ENCODE results near the gene CFP. TPM values are rescaled to one million over a fixed set of nuclear protein-coding genes. Genes with fewer than 3 reads are reported as not detected.

Gene CFP
- total RNA-seq, 3 donors from 2014 or later: 0.96 to 4.0 (median 2.9) TPM

GRCh38 chrX:47576021-47576898, 53.5 kb downstream of the CFP start:
- no peak for ATAC-seq
- no peaks in the 10 kb centered on the region for H3K9me3 ChIP-seq
- H3K36me3 ChIP-seq (ENCODE audit: low read depth): no peaks in the 10 kb centered on the region
- intact Hi-C loops (cut with DNase I, micrococcal nuclease): no loop called here
- no peak overlapping the region for H3K4me3 ChIP-seq
- DNase-seq: no peak
- TF ChIP-seq CTCF (IDR thresholded peaks at IDR 0.05): no peak
- peaks cover 6% of the 10 kb centered on the region for H3K4me1 ChIP-seq (ENCODE audit: low read depth)

- ATAC-seq (no peak), DNase-seq (peak in 1 of 3 donors; percentile 52)
- H3K4me3 ChIP-seq: no peak overlapping the region
- intact Hi-C loops (cut with DNase I, micrococcal nuclease): no loop called here
- no peaks in the 10 kb centered on the region for H3K9me3 ChIP-seq
- H3K4me1 ChIP-seq (ENCODE audit: low read depth): peaks cover 6% of the 10 kb centered on the region
- H3K36me3 ChIP-seq (ENCODE audit: low read depth): no peaks in the 10 kb centered on the region
- no peak for TF ChIP-seq CTCF (IDR thresholded peaks at IDR 0.05)
These were observed 55.0 kb downstream of the CFP start for GRCh38 chrX:47574547-47575301.

- ATAC-seq (peak; percentile 26), DNase-seq (no peak)
- Histone ChIP-seq H3K36me3 (ENCODE audit: low read depth) (no peaks in the 10 kb centered on the region), H3K4me3 (no peak overlapping the region), H3K4me1 (ENCODE audit: low read depth) (peaks cover 6% of the 10 kb centered on the region), H3K9me3 (no peaks in the 10 kb centered on the region)
- TF ChIP-seq CTCF (IDR thresholded peaks at IDR 0.05): no peak
- intact Hi-C loops (cut with DNase I, micrococcal nuclease): no loop called here
These were observed 55.6 kb downstream of the CFP start for GRCh38 chrX:47574076-47574546.

GRCh38 chrX:47573341-47574075, 56.2 kb downstream of the CFP start:
- intact Hi-C loops (cut with DNase I, micrococcal nuclease): no loop called here
- Histone ChIP-seq H3K9me3 (no peaks in the 10 kb centered on the region), H3K4me3 (no peak overlapping the region), H3K36me3 (ENCODE audit: low read depth) (no peaks in the 10 kb centered on the region), H3K4me1 (ENCODE audit: low read depth) (peaks cover 6% of the 10 kb centered on the region)
- peak; percentile 42 to 63 (median 60) for DNase-seq
- peak; percentile 73 for ATAC-seq
- no peak for TF ChIP-seq CTCF (IDR thresholded peaks at IDR 0.05)

Small RNAs within 50 kb of the gene (microRNA-seq; reads per million reads assigned to microRNA genes)
- not detected for gene MIR4769

Other genes with a start within 250 kb of the CFP start
- gene ZNF41, start 146.7 kb downstream of the CFP start, total RNA-seq: 10 to 100 TPM in 2 of 3 donors, 1 to 10 TPM in 1; 9.4 to 14.0 (median 12.0) TPM
- gene ARAF, start 68.7 kb downstream of the CFP start, total RNA-seq: 100 to 1,000 TPM in 1 of 3 donors, 10 to 100 TPM in 2; 82.1 to 108 (median 90.1) TPM
- gene TIMP1, start 47.5 kb downstream of the CFP start, total RNA-seq: 100 to 1,000 TPM in 1 of 3 donors, 10 to 100 TPM in 2; 25.4 to 143 (median 96.9) TPM
- 1 to 10 TPM in 2 of 3 donors, under 1 TPM in 1; 0.78 to 4.1 (median 1.6) TPM for gene SYN1, start 10.1 kb downstream of the CFP start, total RNA-seq
- gene ELK1, start 20.6 kb upstream of the CFP start, total RNA-seq: 10 to 100 TPM; 24.5 to 28.2 (median 25.8) TPM
- 100 to 1,000 TPM in 1 of 3 donors, 10 to 100 TPM in 2; 83.1 to 109 (median 96.7) TPM for gene UXT, start 29.2 kb upstream of the CFP start, total RNA-seq
- gene ZNF81, start 207.0 kb upstream of the CFP start, total RNA-seq: 10 to 100 TPM; 11.1 to 18.3 (median 12.9) TPM